HG02840 (cell line): Measurements from ENCODE around the gene TMEM107.
"Not testable (repeated sequence)": the region's sequence is repeated elsewhere in the genome, so short reads cannot be mapped to it uniquely, and the experiment has no call there.

Experiments
- ATAC-seq: cut with Tn5 transposase; IDR thresholded peaks from one replicate; pipeline ENCODE4 v1.9.1; 2021; ENCODE audit warnings: mild to moderate bottlenecking, moderate library complexity, moderate number of reproducible peaks; ENCODE audit not compliant: unreplicated experiment, low FRiP score

The TMEM107 gene

GRCh38 chr17:8189711-8190477 lies 13.7 kb upstream of the TMEM107 start, which contains the start of gene BORCS6:
TSS of gene BORCS6 (minus strand) at chr17:8190180. CDS start at chr17:8190140, 40 bp downstream.
- peak; percentile 45 for ATAC-seq

DNA sequence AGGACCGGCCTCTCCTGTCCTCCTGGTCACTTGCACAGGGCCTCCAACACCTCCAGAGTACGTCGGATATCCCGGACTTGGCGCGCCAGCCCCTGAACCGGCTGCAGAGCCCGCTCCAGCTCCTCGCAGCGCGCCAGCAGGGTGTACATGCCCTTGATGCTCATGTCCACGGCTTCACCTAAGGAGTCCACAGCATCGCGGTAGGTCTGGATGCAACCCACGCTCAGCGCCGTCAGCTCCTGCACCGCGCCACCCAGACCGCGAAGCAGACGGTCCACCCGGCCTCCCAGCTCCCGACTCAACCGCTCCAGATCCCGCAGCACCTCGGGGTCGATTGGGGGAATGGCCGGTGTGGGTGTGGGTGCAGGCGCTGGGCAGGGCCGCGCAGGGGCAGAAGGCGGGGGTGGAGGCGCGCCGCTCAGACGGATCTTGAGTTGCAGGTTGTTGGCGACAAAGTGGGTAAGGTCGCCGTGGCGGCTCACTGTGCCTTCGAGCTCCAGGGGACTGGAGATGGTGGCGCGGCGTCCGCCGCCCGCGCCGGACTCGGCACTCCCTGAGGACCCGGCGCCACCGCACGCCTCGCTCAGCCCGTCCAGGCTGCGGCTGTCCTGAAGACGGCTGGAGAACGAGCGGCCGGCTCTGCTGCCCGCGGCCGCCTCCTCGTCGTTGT lies 13.0 kb upstream of the TMEM107 start:
- no peak for ATAC-seq

- no peak for ATAC-seq
These were observed 12.2 kb upstream of the TMEM107 start for GRCh38 chr17:8188263-8188839.

DNA sequence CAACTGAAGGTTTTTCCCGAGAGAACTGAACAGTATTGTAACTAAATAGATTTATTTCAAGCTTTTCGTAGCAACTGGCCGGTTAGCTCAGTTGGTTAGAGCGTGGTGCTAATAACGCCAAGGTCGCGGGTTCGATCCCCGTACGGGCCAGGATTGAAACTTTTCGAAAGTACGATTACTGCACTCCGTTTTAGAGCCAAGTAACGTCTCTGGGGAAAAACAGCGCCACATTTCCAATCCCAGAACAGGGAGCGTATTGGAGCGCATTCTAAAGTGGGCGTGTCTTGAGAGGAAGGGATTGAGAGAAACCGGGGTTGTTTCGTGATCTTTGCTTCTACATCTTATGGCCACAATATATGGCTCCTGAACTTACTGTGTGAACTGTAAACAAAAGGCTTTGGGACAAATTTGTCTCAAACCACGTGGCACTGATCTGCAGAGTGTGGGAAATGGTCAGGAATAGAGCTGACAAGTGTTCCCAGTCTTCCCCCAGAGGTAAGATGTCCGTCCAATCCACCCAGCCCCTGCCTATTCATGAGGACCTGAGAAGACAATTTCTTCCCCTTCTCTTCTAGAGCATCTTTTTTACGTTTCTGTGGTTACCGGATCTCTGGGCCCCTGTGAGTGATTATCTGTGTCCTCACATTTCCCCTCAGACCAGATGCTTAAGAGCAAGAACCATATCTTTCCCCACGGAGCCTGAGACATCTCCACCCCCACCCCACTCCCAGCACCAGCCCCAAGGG lies 11.5 kb upstream of the TMEM107 start:
- ATAC-seq, result peak; percentile 25

GRCh38 chr17:8186787-8187516 lies 10.8 kb upstream of the TMEM107 start:
- ATAC-seq, result peak; percentile 22

DNA sequence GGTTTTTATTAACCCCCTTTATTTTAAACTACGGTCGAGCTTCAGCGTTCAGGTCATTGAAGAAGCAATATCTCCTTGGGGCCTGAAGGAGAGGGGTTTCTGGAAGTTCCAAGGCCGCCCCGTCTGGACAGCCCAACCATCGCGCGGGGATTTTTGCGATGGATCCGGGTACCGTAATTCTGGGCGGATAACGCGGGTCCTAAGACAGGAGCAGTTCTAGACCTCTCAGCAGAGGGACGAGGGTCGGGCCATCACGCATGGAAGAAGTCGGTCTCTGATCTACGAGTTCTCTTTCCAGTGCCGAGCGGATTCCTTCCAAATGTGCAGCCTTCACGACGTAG lies 10.2 kb upstream of the TMEM107 start:
- ATAC-seq, result peak; percentile 0

DNA sequence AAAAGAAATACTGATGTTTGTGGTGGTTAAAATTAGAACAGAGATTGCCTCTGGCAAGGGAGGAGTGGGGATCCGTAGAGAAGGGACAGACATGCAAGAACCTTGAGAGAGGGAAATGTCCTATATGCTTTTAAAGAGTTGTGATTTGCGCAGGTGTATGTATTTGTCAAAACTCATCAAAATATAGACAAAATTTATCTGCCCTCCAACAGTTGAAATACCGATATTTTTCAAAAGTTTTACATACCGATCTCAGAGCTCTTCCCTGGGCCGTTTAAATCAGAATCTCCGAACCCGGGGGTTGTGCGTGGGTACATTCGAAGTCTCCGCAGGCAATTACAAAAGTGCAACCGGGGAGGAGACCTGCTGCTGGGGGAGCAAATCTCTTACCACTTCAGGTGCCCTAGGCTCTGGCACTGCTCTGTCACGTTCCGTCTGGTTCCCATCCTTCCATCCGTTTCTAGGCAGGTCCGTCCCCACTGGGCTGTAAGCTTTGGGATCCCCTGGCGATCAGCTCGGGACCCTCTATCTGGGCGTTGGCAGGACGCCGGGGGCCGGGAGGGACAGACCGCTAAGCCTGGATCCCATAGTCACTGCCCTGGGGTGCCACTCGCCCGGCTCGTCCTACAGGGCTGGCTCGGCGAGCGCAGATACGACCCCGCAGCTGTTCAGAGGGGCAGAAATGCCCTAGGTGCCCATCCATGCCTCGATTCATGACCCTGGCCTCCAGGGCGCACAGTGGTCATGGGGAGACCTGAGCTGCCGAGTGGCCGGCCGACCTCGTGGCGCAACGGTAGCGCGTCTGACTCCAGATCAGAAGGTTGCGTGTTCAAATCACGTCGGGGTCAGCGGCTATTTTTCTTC lies 9.6 kb upstream of the TMEM107 start:
- ATAC-seq, result no peak

DNA sequence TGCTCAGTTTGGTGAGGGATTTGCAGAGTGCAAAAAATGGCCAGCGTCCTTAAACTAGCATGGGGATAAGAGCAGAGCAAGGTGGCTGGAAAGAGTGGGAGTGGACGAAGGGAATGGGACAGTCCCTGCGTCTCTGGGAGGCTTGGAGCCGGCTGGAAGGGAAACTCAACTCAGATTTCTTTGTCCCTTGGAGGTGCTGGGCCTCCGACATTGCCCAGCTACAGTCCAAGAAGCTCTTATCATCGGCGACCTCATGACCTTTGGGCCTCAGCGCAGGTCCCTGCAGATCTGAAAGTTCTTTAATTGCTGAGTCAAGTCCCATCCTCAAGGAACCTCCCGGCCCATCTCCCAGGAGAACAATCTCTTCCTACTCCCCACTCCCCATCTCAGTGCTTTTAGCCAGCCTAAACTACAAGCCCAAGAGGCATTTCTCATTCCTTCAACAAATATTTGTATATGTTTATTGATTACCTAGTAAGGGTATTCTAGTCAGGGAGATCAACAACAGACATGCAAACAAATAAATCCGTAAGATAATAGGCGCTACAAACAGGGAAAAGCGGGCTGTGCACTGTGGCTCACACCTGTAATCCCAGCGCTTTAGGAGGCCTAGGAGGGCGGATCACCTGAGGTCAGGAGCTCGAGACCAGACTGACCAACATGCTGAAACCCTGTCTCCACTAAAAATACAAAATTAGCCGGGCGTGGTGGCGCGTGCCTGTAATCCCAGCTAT lies 985 bp upstream of the TMEM107 start:
- ATAC-seq, result no peak

DNA sequence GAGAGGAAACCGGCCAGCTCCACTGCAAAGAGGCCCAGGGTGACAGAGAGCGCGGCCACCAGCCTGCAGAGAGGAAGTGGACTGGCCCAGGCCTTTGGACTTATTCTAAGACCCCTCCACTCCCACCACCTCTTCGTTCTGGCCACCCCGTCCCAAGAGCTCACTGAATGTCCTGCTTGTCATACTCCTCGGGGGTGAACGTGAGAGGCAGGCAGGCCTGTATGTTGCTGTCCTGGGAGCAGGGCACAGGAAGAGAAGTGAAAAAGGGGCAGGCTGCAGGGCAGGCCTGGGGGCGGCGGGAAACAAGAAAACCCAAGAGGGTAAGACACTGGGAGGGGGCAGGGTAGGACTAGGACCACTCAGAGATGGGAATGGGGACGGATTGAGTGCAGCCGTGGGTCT lies 384 bp downstream of the TMEM107 start:
- ATAC-seq, result no peak

GRCh38 chr17:8173871-8174322 lies 2.3 kb downstream of the TMEM107 start:
- ATAC-seq, result no peak

GRCh38 chr17:8173056-8173870 lies 2.9 kb downstream of the TMEM107 start:
- ATAC-seq, result peak; percentile 68

DNA sequence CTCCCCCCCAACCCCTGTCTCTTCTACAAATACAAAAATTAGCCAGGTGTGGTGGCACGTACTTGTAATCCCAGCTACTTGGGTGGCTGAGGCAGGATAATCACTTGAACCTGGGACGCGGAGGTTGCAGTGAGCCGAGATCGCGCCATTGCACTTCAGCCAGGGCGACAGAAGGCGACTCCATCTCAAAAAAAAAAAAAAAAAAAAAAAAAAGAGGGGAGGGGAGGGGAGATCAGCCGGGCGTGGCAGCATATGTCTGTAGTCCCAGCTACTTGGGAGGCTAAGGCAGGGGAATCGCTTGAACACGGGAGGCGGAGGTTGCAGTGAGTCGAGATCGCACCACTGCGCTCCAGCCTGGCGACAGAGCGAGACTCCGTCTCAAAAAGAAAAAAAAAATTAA lies 6.0 kb downstream of the TMEM107 start:
- ATAC-seq, result not testable (repeated sequence)

- ATAC-seq, result no peak
These were observed 8.7 kb downstream of the TMEM107 start for GRCh38 chr17:8167526-8167925.

DNA sequence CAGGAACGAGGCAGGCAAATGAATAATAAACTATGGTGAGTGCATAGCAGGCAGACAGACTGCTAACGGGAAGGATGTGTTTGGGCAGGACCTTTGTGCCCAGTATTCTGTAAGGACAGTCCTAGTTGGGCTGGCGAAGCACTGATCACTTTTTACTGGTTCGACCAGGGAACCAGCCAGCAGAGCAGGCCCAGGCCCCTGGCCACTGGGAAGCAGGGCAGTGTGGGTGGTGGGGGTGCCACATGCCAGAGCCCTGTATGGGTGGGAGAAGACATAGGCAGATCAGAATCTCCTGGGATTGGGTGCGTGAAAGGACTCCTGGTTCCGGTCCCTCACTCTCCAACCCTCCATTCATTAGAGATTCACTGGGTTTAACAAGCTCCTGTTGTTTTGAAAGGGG lies 9.4 kb downstream of the TMEM107 start:
- no peak for ATAC-seq

DNA sequence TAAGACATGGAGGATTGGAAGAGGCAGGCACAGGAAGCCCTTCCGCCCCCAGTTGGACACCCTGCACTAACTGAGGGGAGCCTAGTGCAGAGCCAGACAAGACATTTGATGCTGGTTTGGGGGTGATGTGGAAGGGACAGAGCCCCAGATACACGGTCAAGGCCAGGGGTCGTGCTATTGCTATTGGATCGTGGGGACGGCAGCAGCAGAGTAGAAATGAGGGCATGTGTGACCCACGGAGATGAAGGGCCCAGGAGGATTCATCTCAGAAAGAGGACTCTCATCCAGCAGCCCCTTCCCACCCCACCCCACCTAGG lies 11.4 kb downstream of the TMEM107 start:
- ATAC-seq, result no peak

DNA sequence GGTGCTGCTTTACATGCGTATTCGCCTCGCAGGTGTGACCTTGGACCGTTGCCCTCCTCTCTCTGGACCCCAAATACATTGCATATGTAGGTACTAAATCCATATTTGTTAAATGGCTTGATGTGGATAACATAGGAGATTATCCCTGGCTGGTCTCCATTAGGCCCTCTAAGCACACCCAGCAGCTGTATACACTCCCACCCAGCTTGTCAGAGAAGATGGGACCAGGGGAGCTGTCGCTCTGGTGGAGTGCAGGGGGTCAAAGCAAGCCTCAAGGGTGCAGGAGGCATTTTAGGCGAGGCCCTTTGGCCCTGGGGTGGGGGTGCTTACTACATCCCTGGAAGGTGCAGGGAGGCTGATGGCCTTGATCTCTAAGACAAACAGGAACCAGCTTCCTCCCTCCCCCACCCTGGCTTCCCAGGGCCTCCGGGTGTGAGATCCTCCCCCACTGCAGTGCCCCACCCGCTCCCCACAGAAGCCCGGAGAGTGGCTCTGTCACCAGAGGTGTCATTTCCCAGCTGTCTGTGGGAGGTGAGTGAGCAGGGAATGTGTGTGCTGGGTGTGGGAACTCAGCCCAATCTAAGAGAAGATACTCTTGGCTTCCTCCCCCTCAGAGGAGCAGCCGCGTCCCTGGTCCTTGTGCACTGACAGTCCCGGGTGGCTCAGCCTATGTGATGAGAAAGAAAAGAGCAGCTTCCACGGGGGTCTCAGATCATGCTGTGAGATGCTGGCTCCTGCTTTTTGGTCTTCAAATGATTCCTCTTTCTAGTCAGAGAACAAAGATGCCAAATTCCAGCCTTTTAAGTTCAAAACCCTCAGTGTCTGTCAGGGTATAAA lies 12.0 kb downstream of the TMEM107 start:
- no peak for ATAC-seq
